ENCODE data around the gene GPR161.

DNA sequence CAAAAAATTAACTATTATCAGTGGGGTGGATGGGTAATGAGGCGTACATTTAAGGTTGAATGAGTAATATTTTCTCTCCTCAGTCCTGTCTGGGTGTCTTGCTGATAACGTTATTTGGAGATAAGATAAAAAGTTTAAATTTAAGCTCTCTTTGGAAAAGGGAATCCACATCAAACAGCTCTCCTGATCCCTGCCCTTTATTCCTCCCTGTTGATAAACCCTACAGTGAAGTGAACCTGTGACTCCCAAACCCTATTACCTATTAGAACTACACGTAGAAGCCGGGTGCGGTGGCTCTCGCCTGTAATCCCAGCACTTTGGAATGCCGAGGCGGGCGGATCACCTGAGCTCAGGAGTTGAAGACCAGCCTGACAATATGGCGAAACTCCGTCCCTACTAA is 9.9 kb upstream of the GPR161 start:
- TF ChIP-seq, protein P1, sequence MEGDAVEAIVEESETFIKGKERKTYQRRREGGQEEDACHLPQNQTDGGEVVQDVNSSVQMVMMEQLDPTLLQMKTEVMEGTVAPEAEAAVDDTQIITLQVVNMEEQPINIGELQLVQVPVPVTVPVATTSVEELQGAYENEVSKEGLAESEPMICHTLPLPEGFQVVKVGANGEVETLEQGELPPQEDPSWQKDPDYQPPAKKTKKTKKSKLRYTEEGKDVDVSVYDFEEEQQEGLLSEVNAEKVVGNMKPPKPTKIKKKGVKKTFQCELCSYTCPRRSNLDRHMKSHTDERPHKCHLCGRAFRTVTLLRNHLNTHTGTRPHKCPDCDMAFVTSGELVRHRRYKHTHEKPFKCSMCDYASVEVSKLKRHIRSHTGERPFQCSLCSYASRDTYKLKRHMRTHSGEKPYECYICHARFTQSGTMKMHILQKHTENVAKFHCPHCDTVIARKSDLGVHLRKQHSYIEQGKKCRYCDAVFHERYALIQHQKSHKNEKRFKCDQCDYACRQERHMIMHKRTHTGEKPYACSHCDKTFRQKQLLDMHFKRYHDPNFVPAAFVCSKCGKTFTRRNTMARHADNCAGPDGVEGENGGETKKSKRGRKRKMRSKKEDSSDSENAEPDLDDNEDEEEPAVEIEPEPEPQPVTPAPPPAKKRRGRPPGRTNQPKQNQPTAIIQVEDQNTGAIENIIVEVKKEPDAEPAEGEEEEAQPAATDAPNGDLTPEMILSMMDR (IDR thresholded peaks at IDR 0.05) = no peak
- TF ChIP-seq POLR2A (IDR thresholded peaks at IDR 0.05) (no peak), EP300 (IDR thresholded peaks at IDR 0.05) (no peak), POLR2AphosphoS5 (IDR thresholded peaks at IDR 0.05) (no peak)
